ENCODE results near the gene FOXK2. TPM values are rescaled to one million over a fixed set of nuclear protein-coding genes. Genes with fewer than 3 reads are reported as not detected.

Gene FOXK2
- total and polyA plus RNA-seq, 2 of the 8 experiments (the other 6 are each of a cell fraction or from before 2014, with no cell fraction given) = 34.7 to 64.9 TPM

GRCh38 chr17:82631544-82631943 is 112.0 kb downstream of the FOXK2 start:
- Histone ChIP-seq H3K18ac (ENCODE audit: extremely low read depth, low read length) (no peak overlapping the region), H2BK120ac (replicated peaks; ENCODE audit: low read depth, low read length) (no peak overlapping the region), H4K91ac (replicated peaks; ENCODE audit: insufficient read length, low read length) (no peak overlapping the region), H4K5ac (ENCODE audit: insufficient read length, low read depth, low read length) (no peak overlapping the region), H3K4me1 (replicated peaks in 1 of 4; ENCODE audit: control insufficient read depth in 3 of 4, insufficient read depth in 4 of 4, low read length in 3 of 4) (no peaks in the 10 kb centered on the region), H3K27me3 (replicated peaks in 1 of 4; ENCODE audit: control insufficient read depth in 3 of 4, extremely low read depth in 1 of 4, insufficient read depth in 3 of 4, low read length in 3 of 4) (no peaks in the 10 kb centered on the region), H4K8ac (ENCODE audit: extremely low read depth, insufficient read depth, low read length) (no peak overlapping the region), H2BK20ac (ENCODE audit: low read length) (no peak overlapping the region), H3K4me2 (ENCODE audit: insufficient read depth in 1 of 2, low read depth in 2 of 2, low read length in 2 of 2) (no peak overlapping the region), H3K14ac (ENCODE audit: insufficient read length) (no peak overlapping the region), H3K9ac (replicated peaks in 1 of 4; ENCODE audit: extremely low read depth in 1 of 4, low read depth in 3 of 4, low read length in 3 of 4) (no peak overlapping the region), H3K4ac (replicated peaks; ENCODE audit: insufficient read length, low read depth, low read length) (no peak overlapping the region), H3K9me3 (ENCODE audit: insufficient read depth in 2 of 2, low read depth in 1 of 2, low read length in 1 of 2) (no peaks in the 10 kb centered on the region), H3K56ac (replicated peaks; ENCODE audit: insufficient read length, low read depth, low read length) (no peak overlapping the region), H2BK15ac (ENCODE audit: low read length) (no peak overlapping the region), H2BK5ac (ENCODE audit: low read depth, low read length) (no peak overlapping the region), H3K23me2 (ENCODE audit: low read depth, low read length) (no peaks in the 10 kb centered on the region; the same call in 1 of the 2 replicates), H3K79me1 (ENCODE audit: low read depth, low read length) (peaks cover 13% of the 10 kb centered on the region), H4K20me1 (replicated peaks in 1 of 2; ENCODE audit: control insufficient read depth in 1 of 2, insufficient read depth in 2 of 2, low read length in 2 of 2) (peaks cover 4 to 21% of the 10 kb centered on the region in 2 experiments), H3K27ac (ENCODE audit: low read depth, low read length) (no peak overlapping the region), H2AFZ (ENCODE audit: low read length) (no peak overlapping the region), H3K23ac (ENCODE audit: insufficient read length) (no peak overlapping the region), H2BK12ac (ENCODE audit: low read depth, low read length) (no peak overlapping the region), H3K79me2 (ENCODE audit: control insufficient read depth in 1 of 2, insufficient read depth in 2 of 2, low read length in 2 of 2) (peaks cover 4 to 57% of the 10 kb centered on the region in 2 experiments; a peak in 3 of 4 replicates), H3K36me3 (ENCODE audit: control insufficient read depth in 2 of 4, insufficient read depth in 4 of 4, low read length in 3 of 4) (peaks cover 5 to 27% (median 7%) of the 10 kb centered on the region in 4 experiments; a peak in 7 of 8 replicates), H3K4me3 (ENCODE audit: extremely low read depth in 1 of 4, insufficient read depth in 2 of 4, low read depth in 3 of 4, low read length in 4 of 4) (no peak overlapping the region), H2AK5ac (ENCODE audit: low read depth, low read length) (no peak overlapping the region)
- TF ChIP-seq TCF12 (IDR thresholded peaks at IDR 0.05; ENCODE audit: low read depth, low read length) (no peak), CHD1 (IDR thresholded peaks at IDR 0.05; ENCODE audit: low read depth, low read length) (no peak), SIX5 (IDR thresholded peaks at IDR 0.05; ENCODE audit: low read depth, low read length) (no peak), RBBP5 (IDR thresholded peaks at IDR 0.05; ENCODE audit: borderline replicate concordance, low read depth, low read length) (no peak), GABPA (IDR thresholded peaks at IDR 0.05; ENCODE audit: borderline replicate concordance, insufficient read depth, low read length) (no peak), MAX (IDR thresholded peaks at IDR 0.05) (no peak), POU5F1 (IDR thresholded peaks at IDR 0.05; ENCODE audit: low read depth, low read length) (no peak), ZNF274 (IDR thresholded peaks at IDR 0.05; ENCODE audit: borderline replicate concordance, extremely low read depth, low read length) (no peak), MAFK (IDR thresholded peaks at IDR 0.05; ENCODE audit: low read depth, low read length) (no peak), CREB1 (IDR thresholded peaks at IDR 0.05) (no peak), YY1 (IDR thresholded peaks at IDR 0.05; ENCODE audit: low read depth, low read length) (no peak), SP4 (IDR thresholded peaks at IDR 0.05; ENCODE audit: low read length) (no peak), EGR1 (IDR thresholded peaks at IDR 0.05; ENCODE audit: borderline replicate concordance, low read depth, low read length) (no peak), CTBP2 (IDR thresholded peaks at IDR 0.05; ENCODE audit: borderline replicate concordance, insufficient read depth, insufficient read length, low read length) (no peak), SP1 (IDR thresholded peaks at IDR 0.05; ENCODE audit: low read depth, low read length) (no peak)
- CTCF ChIA-PET (ENCODE audit: partially characterized antibody) = interaction anchor here (4.3 kb wide), 1 partner anchor 15 kb away, joined by 18 read pairs; no protein-coding TSS in a partner anchor
- FAIRE-seq = no peak
- WGBS, 2 experiments (ENCODE audit: extremely low coverage in 1 of 2, insufficient coverage in 1 of 2, insufficient read length in 1 of 2, insufficient replicate concordance in 2 of 2, low coverage in 1 of 2, low lambda C conversion rate in 2 of 2, missing lambda C conversion rate in 1 of 2) = 73% methylated on average over 6 of the region's 6 CpGs; no CpG with 5 or more reads in 1 of the 2 experiments
- DNase-seq (ENCODE audit: low read depth in 1 of 2, low spot score in 2 of 2) = no peak
- POLR2A ChIA-PET (ENCODE audit: partially characterized antibody) = interaction anchor here (0.7 kb wide), 1 partner anchor 10 kb away, joined by 3 read pairs; no protein-coding TSS in a partner anchor
